WTC11 (cell line): ENCODE measurements around the gene LINC00305. TPM values are rescaled to one million over a fixed set of nuclear protein-coding genes. Genes with fewer than 3 reads are reported as not detected.

Source experiments
- ATAC-seq: fragments of 200-7000 bp; cut with Tn5 transposase; 2 replicates; pipeline ENCODE4 v1.10.0; 2021; ENCODE audit warnings: mild to moderate bottlenecking, moderate library complexity
- CTCF ChIA-PET: fragments of 300-600 bp; sonication (Branson Sonifier 250); formaldehyde crosslinking; loops from one replicate; lab custom pipeline; 2021; ENCODE audit warnings: antibody characterized with exemption; lab: Charles Lee
- POLR2A ChIA-PET: fragments of 350-600 bp; sonication (Branson Sonifier 250); formaldehyde crosslinking; loops from one replicate; lab custom pipeline; 2021; ENCODE audit warnings: antibody characterized with exemption; lab: Charles Lee
- DNase-seq: peaks from one replicate; pipeline ENCODE4 v3.0.0; 2021; ENCODE audit warnings: low spot score
- H3K27ac Mint-ChIP-seq: 2 replicates; pipeline ENCODE4 v1.8.0; 2021; ENCODE audit warnings: mixed read lengths
- H3K27me3 Mint-ChIP-seq: 2 replicates; pipeline ENCODE4 v1.8.0; 2021; ENCODE audit warnings: low read depth, mild to moderate bottlenecking, moderate library complexity, mixed read lengths
- H3K36me3 Mint-ChIP-seq: 2 replicates; pipeline ENCODE4 v1.8.0; 2021; ENCODE audit warnings: mixed read lengths
- H3K4me1 Mint-ChIP-seq: 2 replicates; pipeline ENCODE4 v1.8.0; 2022; ENCODE audit warnings: mixed read lengths
- H3K4me3 Mint-ChIP-seq: 2 replicates; pipeline ENCODE4 v1.8.0; 2021; ENCODE audit warnings: mild to moderate bottlenecking, moderate library complexity, mixed read lengths
- H3K9me3 Mint-ChIP-seq: 2 replicates; pipeline ENCODE4 v1.8.0; 2021; ENCODE audit warnings: mixed read lengths
- AR ChIP-seq: fragments of 250-450 bp; sonication (Bioruptor Pico); IDR thresholded peaks from 2 replicates; pipeline ENCODE4 v1.9.0; 2021; ENCODE audit warnings: mild to moderate bottlenecking
- ERG ChIP-seq: fragments of 250-450 bp; sonication (Bioruptor Pico); IDR thresholded peaks from 2 replicates; pipeline ENCODE4 v1.8.0; 2021; ENCODE audit warnings: mild to moderate bottlenecking
- ETV6 ChIP-seq: sonication (generic); formaldehyde crosslinking; IDR thresholded peaks from 2 replicates; pipeline ENCODE4 v1.8.1; 2022; ENCODE audit warnings: mild to moderate bottlenecking, missing genetic modification reagents
- FOXP1 ChIP-seq: sonication (generic); formaldehyde crosslinking; IDR thresholded peaks from 2 replicates; pipeline ENCODE4 v1.8.0; 2022; ENCODE audit warnings: missing genetic modification reagents, mild to moderate bottlenecking, moderate library complexity, borderline replicate concordance
- FOXP4 ChIP-seq: sonication (generic); formaldehyde crosslinking; IDR thresholded peaks from 2 replicates; pipeline ENCODE4 v1.8.0; 2022; ENCODE audit warnings: mild to moderate bottlenecking, missing genetic modification reagents
- JAZF1 ChIP-seq: fragments of 250-450 bp; sonication (Bioruptor Pico); IDR thresholded peaks from 2 replicates; pipeline ENCODE4 v1.9.0; 2021; ENCODE audit warnings: moderate library complexity, mild to moderate bottlenecking, inconsistent platforms
- JUN ChIP-seq: sonication (generic); formaldehyde crosslinking; IDR thresholded peaks from 2 replicates; pipeline ENCODE4 v1.8.0; 2023; ENCODE audit warnings: mild to moderate bottlenecking, missing genetic modification reagents
- KAT7 ChIP-seq: sonication (generic); formaldehyde crosslinking; IDR thresholded peaks from 2 replicates; pipeline ENCODE4 v1.8.1; 2023; ENCODE audit warnings: missing genetic modification reagents, mild to moderate bottlenecking, borderline replicate concordance
- MXD4 ChIP-seq: fragments of 250-450 bp; sonication (Bioruptor Pico); IDR thresholded peaks from 2 replicates; pipeline ENCODE4 v1.8.0; 2021; ENCODE audit warnings: mild to moderate bottlenecking, moderate library complexity, borderline replicate concordance
- NR2C2 ChIP-seq: sonication (generic); formaldehyde crosslinking; IDR thresholded peaks from 2 replicates; pipeline ENCODE4 v1.8.0; 2022; ENCODE audit warnings: mild to moderate bottlenecking, missing genetic modification reagents
- RORB ChIP-seq: fragments of 250-450 bp; sonication (Bioruptor Pico); IDR thresholded peaks from 2 replicates; pipeline ENCODE4 v1.9.0; 2021; ENCODE audit warnings: mild to moderate bottlenecking
- ZBTB43 ChIP-seq: sonication (generic); formaldehyde crosslinking; IDR thresholded peaks from 2 replicates; pipeline ENCODE4 v1.8.1; 2023; ENCODE audit warnings: mild to moderate bottlenecking, missing genetic modification reagents
- ZNF281 ChIP-seq: sonication (generic); formaldehyde crosslinking; IDR thresholded peaks from 2 replicates; pipeline ENCODE4 v1.8.0; 2023; ENCODE audit warnings: mild to moderate bottlenecking, missing genetic modification reagents
- total RNA-seq: library from RNA; stranded (reverse); gene quantifications from 3 replicates; pipeline ENCODE4 v1.2.3, GENCODE V29; 2021
- TF ChIP-seq, protein P1 (sequence below): sonication (generic); formaldehyde crosslinking; conservative IDR thresholded peaks from 2 replicates; pipeline ENCODE4 v1.8.1; 2023; ENCODE audit warnings: mild to moderate bottlenecking, low read depth, missing genetic modification reagents, moderate library complexity
- TF ChIP-seq, protein P2 (sequence below): sonication (generic); formaldehyde crosslinking; IDR thresholded peaks from 2 replicates; pipeline ENCODE4 v1.8.0; 2022; ENCODE audit warnings: mild to moderate bottlenecking, missing genetic modification reagents

The LINC00305 gene
- total RNA-seq, 1 experiment from 2014 or later: not detected

- POLR2A ChIA-PET: no interaction called here
- Mint-ChIP-seq H3K27me3 (peaks cover 59% of the 10 kb centered on the region), H3K9me3 (no peaks in the 10 kb centered on the region), H3K4me1 (peaks cover 16% of the 10 kb centered on the region), H3K27ac (no peak overlapping the region), H3K4me3 (no peak overlapping the region), H3K36me3 (no peaks in the 10 kb centered on the region)
- ATAC-seq (no peak), DNase-seq (no peak)
- TF ChIP-seq, protein P1, sequence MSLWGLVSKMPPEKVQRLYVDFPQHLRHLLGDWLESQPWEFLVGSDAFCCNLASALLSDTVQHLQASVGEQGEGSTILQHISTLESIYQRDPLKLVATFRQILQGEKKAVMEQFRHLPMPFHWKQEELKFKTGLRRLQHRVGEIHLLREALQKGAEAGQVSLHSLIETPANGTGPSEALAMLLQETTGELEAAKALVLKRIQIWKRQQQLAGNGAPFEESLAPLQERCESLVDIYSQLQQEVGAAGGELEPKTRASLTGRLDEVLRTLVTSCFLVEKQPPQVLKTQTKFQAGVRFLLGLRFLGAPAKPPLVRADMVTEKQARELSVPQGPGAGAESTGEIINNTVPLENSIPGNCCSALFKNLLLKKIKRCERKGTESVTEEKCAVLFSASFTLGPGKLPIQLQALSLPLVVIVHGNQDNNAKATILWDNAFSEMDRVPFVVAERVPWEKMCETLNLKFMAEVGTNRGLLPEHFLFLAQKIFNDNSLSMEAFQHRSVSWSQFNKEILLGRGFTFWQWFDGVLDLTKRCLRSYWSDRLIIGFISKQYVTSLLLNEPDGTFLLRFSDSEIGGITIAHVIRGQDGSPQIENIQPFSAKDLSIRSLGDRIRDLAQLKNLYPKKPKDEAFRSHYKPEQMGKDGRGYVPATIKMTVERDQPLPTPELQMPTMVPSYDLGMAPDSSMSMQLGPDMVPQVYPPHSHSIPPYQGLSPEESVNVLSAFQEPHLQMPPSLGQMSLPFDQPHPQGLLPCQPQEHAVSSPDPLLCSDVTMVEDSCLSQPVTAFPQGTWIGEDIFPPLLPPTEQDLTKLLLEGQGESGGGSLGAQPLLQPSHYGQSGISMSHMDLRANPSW (CRISPR knock-in tag): no peak
- TF ChIP-seq ZBTB43 (CRISPR knock-in tag) (no peak), KAT7 (CRISPR knock-in tag) (no peak), RORB (CRISPR knock-in tag) (no peak), FOXP4 (CRISPR knock-in tag) (no peak), JAZF1 (CRISPR knock-in tag) (no peak), JUN (CRISPR knock-in tag) (no peak), NR2C2 (CRISPR knock-in tag) (no peak), ZNF281 (CRISPR knock-in tag) (no peak)
- TF ChIP-seq, protein P2, sequence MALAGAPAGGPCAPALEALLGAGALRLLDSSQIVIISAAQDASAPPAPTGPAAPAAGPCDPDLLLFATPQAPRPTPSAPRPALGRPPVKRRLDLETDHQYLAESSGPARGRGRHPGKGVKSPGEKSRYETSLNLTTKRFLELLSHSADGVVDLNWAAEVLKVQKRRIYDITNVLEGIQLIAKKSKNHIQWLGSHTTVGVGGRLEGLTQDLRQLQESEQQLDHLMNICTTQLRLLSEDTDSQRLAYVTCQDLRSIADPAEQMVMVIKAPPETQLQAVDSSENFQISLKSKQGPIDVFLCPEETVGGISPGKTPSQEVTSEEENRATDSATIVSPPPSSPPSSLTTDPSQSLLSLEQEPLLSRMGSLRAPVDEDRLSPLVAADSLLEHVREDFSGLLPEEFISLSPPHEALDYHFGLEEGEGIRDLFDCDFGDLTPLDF (CRISPR knock-in tag): no peak
- CTCF ChIA-PET: no interaction called here
Measured at GRCh38 chr18:64052772-64053171, 96.1 kb downstream of the LINC00305 start.

GRCh38 chr18:64044616-64045015, 104.3 kb downstream of the LINC00305 start:
- Mint-ChIP-seq H3K27me3 (peaks cover 5% of the 10 kb centered on the region), H3K4me1 (no peaks in the 10 kb centered on the region), H3K4me3 (no peak overlapping the region), H3K27ac (no peak overlapping the region), H3K9me3 (peaks cover 46% of the 10 kb centered on the region), H3K36me3 (peaks cover 29% of the 10 kb centered on the region)
- POLR2A ChIA-PET: no interaction called here
- DNase-seq (no peak), ATAC-seq (no peak)
- CTCF ChIA-PET: no interaction called here
- TF ChIP-seq ZBTB43 (CRISPR knock-in tag) (no peak), ERG (CRISPR knock-in tag) (no peak), FOXP1 (CRISPR knock-in tag) (no peak), KAT7 (CRISPR knock-in tag) (no peak), AR (CRISPR knock-in tag) (no peak), ETV6 (CRISPR knock-in tag) (no peak), MXD4 (no peak), FOXP4 (CRISPR knock-in tag) (no peak)
